ENCODE results near the gene ZNF292. TPM values are rescaled to one million over a fixed set of nuclear protein-coding genes. Genes with fewer than 3 reads are reported as not detected.

ZNF292 gene
- total and polyA plus RNA-seq, 2 donors (not counting 1 experiment from before 2014, with no cell fraction given), result 10.1 to 84.1 TPM

- no peak overlapping the region for H3K4me2 ChIP-seq (replicated peaks; ENCODE audit: low read depth, low read length, poor library complexity, severe bottlenecking)
- ATAC-seq (ENCODE audit: low read depth), result no peak
- intact Hi-C loops (cut with micrococcal nuclease), result no loop called here
- WGBS (ENCODE audit: insufficient coverage), result 95% methylated on average over 2 of the region's 4 CpGs
- H3K79me2 ChIP-seq (ENCODE audit: control insufficient read depth, insufficient read depth, low read length), result no peaks in the 10 kb centered on the region
- H3K36me3 ChIP-seq (replicated peaks in 1 of 2; ENCODE audit: control extremely low read depth in 1 of 2, control insufficient read depth in 1 of 2, extremely low read depth in 1 of 2, insufficient read depth in 2 of 2, low read length in 1 of 2), result peaks cover 1 to 36% of the 10 kb centered on the region in 2 experiments
- Mint-ChIP-seq H3K9me3 (ENCODE audit: insufficient read depth) (no peaks in the 10 kb centered on the region), H3K4me3 (no peak overlapping the region), H3K27me3 (no peaks in the 10 kb centered on the region), H3K27ac (no peak overlapping the region), H3K4me1 (peaks cover 15% of the 10 kb centered on the region)
- DNase-seq, result no peak
- H4K20me1 ChIP-seq (ENCODE audit: control insufficient read depth, insufficient read depth, low read length, poor library complexity, severe bottlenecking), result no peaks in the 10 kb centered on the region
- no peaks in the 10 kb centered on the region for H3K27me3 ChIP-seq (replicated peaks in 1 of 4; ENCODE audit: control extremely low read depth in 1 of 4, control insufficient read depth in 3 of 4, insufficient read depth in 4 of 4, low read length in 3 of 4)
- no peak overlapping the region for H3K4me3 ChIP-seq (ENCODE audit: control extremely low read depth in 1 of 5, extremely low read depth in 1 of 5, insufficient read depth in 1 of 5, low read depth in 2 of 5, low read length in 4 of 5)
- no peaks in the 10 kb centered on the region for H3K4me1 ChIP-seq (ENCODE audit: control insufficient read depth in 2 of 2, insufficient read depth in 2 of 2, low read length in 2 of 2)
- ChIA-PET POLR2A (no interaction called here), CTCF (no interaction called here)
- H3K27ac ChIP-seq (ENCODE audit: low read length in 2 of 2), result no peak overlapping the region
- H3K9me3 ChIP-seq (ENCODE audit: control extremely low read depth in 1 of 3, control insufficient read depth in 2 of 3, insufficient read depth in 1 of 3, low read length in 2 of 3), result no peaks in the 10 kb centered on the region
- TF ChIP-seq EZH2 (IDR thresholded peaks at IDR 0.05; ENCODE audit: borderline replicate concordance, insufficient read depth, low read depth, low read length, poor library complexity, severe bottlenecking), result no peak
- TF ChIP-seq, protein P1, sequence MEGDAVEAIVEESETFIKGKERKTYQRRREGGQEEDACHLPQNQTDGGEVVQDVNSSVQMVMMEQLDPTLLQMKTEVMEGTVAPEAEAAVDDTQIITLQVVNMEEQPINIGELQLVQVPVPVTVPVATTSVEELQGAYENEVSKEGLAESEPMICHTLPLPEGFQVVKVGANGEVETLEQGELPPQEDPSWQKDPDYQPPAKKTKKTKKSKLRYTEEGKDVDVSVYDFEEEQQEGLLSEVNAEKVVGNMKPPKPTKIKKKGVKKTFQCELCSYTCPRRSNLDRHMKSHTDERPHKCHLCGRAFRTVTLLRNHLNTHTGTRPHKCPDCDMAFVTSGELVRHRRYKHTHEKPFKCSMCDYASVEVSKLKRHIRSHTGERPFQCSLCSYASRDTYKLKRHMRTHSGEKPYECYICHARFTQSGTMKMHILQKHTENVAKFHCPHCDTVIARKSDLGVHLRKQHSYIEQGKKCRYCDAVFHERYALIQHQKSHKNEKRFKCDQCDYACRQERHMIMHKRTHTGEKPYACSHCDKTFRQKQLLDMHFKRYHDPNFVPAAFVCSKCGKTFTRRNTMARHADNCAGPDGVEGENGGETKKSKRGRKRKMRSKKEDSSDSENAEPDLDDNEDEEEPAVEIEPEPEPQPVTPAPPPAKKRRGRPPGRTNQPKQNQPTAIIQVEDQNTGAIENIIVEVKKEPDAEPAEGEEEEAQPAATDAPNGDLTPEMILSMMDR (IDR thresholded peaks at IDR 0.05), result no peak
- H3K9ac ChIP-seq (ENCODE audit: low read length), result no peak overlapping the region
- no peak overlapping the region for H2AFZ ChIP-seq (ENCODE audit: insufficient read depth, low read depth, low read length, poor library complexity, severe bottlenecking)
These were observed 102.2 kb downstream of the ZNF292 start for GRCh38 chr6:87257565-87257964.

DNA sequence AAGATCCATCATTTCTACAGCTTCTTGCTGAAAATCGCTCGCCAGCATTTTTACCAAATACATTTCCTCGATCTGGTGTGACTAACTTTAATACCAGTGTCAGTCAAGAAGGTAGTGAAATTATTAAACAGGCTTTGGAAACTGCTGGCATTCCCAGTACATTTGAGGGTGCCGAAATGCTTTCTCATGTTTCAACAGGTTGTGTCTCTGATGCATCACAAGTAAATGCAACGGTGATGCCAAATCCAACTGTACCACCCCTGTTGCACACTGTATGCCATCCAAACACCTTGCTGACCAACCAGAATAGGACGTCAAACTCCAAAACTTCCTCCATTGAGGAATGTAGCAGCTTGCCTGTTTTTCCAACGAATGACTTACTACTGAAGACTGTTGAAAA lies 102.6 kb downstream of the ZNF292 start:
- 100% methylated on average over 2 of the region's 7 CpGs for WGBS (ENCODE audit: insufficient coverage)
- intact Hi-C loops (cut with micrococcal nuclease), result no loop called here
- Mint-ChIP-seq H3K27me3 (no peaks in the 10 kb centered on the region), H3K9me3 (ENCODE audit: insufficient read depth) (no peaks in the 10 kb centered on the region), H3K27ac (no peak overlapping the region), H3K4me3 (no peak overlapping the region), H3K4me1 (peaks cover 14% of the 10 kb centered on the region)
- no peak for DNase-seq
- H2AFZ ChIP-seq (ENCODE audit: insufficient read depth, low read depth, low read length, poor library complexity, severe bottlenecking), result no peak overlapping the region
- no peak overlapping the region for H3K4me2 ChIP-seq (replicated peaks; ENCODE audit: low read depth, low read length, poor library complexity, severe bottlenecking)
- no peaks in the 10 kb centered on the region for H3K4me1 ChIP-seq (ENCODE audit: control insufficient read depth in 2 of 2, insufficient read depth in 2 of 2, low read length in 2 of 2)
- TF ChIP-seq EZH2 (IDR thresholded peaks at IDR 0.05; ENCODE audit: borderline replicate concordance, insufficient read depth, low read depth, low read length, poor library complexity, severe bottlenecking), result no peak
- TF ChIP-seq, protein P1 (IDR thresholded peaks at IDR 0.05), result no peak
- ChIA-PET POLR2A (no interaction called here), CTCF (no interaction called here)
- no peaks in the 10 kb centered on the region for H3K9me3 ChIP-seq (ENCODE audit: control extremely low read depth in 1 of 3, control insufficient read depth in 2 of 3, insufficient read depth in 1 of 3, low read length in 2 of 3)
- peaks cover 1 to 36% of the 10 kb centered on the region in 2 experiments for H3K36me3 ChIP-seq (replicated peaks in 1 of 2; ENCODE audit: control extremely low read depth in 1 of 2, control insufficient read depth in 1 of 2, extremely low read depth in 1 of 2, insufficient read depth in 2 of 2, low read length in 1 of 2)
- H3K27me3 ChIP-seq (replicated peaks in 1 of 4; ENCODE audit: control extremely low read depth in 1 of 4, control insufficient read depth in 3 of 4, insufficient read depth in 4 of 4, low read length in 3 of 4), result no peaks in the 10 kb centered on the region
- no peak for ATAC-seq (ENCODE audit: low read depth)
- H3K4me3 ChIP-seq (ENCODE audit: control extremely low read depth in 1 of 5, extremely low read depth in 1 of 5, insufficient read depth in 1 of 5, low read depth in 2 of 5, low read length in 4 of 5), result no peak overlapping the region
- H3K79me2 ChIP-seq (ENCODE audit: control insufficient read depth, insufficient read depth, low read length), result no peaks in the 10 kb centered on the region
- no peak overlapping the region for H3K27ac ChIP-seq (ENCODE audit: low read length in 2 of 2)
- H3K9ac ChIP-seq (ENCODE audit: low read length), result no peak overlapping the region
- H4K20me1 ChIP-seq (ENCODE audit: control insufficient read depth, insufficient read depth, low read length, poor library complexity, severe bottlenecking), result no peaks in the 10 kb centered on the region

Data from B cell (primary cell).